ENCODE data around the gene SLC39A10. TPM values are rescaled to one million over a fixed set of nuclear protein-coding genes. Genes with fewer than 3 reads are reported as not detected.
A peak's percentile ranks its signal among the peaks of the same experiment; 100 is the strongest.
"Not testable (repeated sequence)": the region's sequence is repeated elsewhere in the genome, so short reads cannot be mapped to it uniquely, and the experiment has no call there.

SLC39A10 gene
- polyA plus RNA-seq, 6 donors from 2014 or later, result 14.8 to 24.4 (median 20.7) TPM

DNA sequence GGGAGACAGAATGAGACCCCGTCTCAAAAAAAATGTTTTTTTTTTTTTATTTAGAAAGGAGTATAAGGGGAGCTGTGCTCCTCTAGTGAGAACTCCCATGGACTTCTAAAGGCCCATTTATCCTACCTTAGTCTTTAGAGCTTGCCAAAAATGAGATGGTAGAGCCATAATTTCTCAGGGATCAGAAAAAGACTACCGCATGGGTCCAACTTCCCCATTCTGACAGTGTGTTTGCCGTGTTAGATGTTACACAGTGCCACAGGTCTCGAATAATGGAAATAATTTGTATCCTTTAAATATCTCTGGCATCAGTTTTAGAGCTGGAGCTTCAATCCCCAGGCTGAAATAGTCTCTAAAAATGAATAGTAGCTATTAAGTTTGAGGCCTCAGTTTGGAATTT lies 6.0 kb upstream of the SLC39A10 start:
- Mint-ChIP-seq H3K9me3 (no peaks in the 10 kb centered on the region), H3K4me1 (peaks cover 42 to 90% (median 72%) of the 10 kb centered on the region in 3 donors), H3K36me3 (no peaks in the 10 kb centered on the region), H3K27ac (peak overlapping the region; percentile 96 to 98 (median 98)), H3K4me3 (peak overlapping the region; percentile 56 to 91 (median 81)), H3K27me3 (no peaks in the 10 kb centered on the region)
- ATAC-seq (ENCODE audit: low read depth in 2 of 2), result no peak
- DNase-seq, result peak; percentile 10

DNA sequence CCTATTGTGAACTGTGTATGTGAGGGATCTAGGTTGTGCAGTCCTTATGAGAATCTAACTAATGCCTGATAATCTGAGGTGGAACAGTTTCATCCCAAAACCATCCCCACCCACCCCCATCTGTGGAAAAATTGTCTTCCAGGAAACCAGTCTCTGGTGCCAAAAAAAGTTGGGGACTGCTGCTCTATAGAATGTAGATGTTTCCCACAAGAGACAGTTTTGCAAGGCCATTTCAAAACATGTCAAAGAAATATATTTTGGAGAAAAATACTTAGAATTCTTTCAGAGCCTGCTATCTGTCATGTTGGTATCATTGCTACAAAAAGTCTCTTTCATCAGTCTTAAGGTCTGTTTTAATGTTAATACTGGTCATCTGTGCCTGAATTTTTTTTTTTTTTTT lies 4.1 kb upstream of the SLC39A10 start:
- no peaks in the 10 kb centered on the region for H3K27me3 Mint-ChIP-seq
- H3K4me3 Mint-ChIP-seq, result no peak overlapping the region
- no peak for ATAC-seq (ENCODE audit: low read depth in 2 of 2)
- H3K9me3 Mint-ChIP-seq, result peaks cover 0 to 3% (median 0%) of the 10 kb centered on the region in 7 donors
- peaks cover 39 to 82% (median 70%) of the 10 kb centered on the region in 3 donors for H3K4me1 Mint-ChIP-seq
- DNase-seq, result no peak
- peaks cover 0 to 9% of the 10 kb centered on the region in 2 donors for H3K36me3 Mint-ChIP-seq
- H3K27ac Mint-ChIP-seq, result peak overlapping the region in 1 of 6 donors; percentile 56

DNA sequence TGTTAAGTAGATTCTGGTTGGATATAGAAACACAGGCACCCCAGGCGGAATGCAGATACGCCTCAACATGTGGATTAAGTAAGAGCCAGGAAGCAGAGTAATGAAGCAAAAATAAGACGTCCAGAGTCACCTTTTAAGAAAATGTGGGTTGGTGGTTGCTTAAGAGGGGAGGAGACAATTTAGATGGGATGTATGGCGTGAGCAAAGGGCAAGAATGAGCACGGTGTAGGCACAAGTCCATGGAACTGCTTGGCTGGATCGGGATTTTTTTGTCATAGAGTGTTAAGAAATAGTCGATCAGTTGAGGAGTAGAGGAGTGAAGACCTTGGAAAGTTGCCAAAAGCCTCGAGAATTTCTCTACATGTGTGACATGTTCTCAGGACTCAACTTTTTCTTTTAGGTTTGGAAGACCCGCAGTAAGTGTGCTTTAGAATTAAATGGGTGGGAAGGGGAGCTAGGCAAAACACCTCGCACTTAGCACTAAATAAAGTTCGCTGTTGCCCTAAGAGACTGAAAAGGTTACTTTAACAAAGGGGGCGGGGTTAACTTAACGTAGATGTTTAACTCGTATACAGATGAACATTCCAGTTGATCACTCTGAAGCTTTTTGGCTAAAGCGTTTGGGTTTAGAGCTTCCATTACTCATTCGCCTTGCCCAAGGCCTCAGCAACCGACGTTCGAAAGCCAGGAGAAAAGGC lies 716 bp upstream of the SLC39A10 start:
- H3K27me3 Mint-ChIP-seq, result no peaks in the 10 kb centered on the region
- ATAC-seq (ENCODE audit: low read depth in 2 of 2) (peak; percentile 31 to 37), DNase-seq (no peak)
- peak overlapping the region; percentile 93 to 100 (median 99) for H3K4me3 Mint-ChIP-seq
- peaks cover 9 to 13% of the 10 kb centered on the region in 2 donors for H3K36me3 Mint-ChIP-seq
- peaks cover 0 to 3% (median 0%) of the 10 kb centered on the region in 7 donors for H3K9me3 Mint-ChIP-seq
- peaks cover 33 to 63% (median 61%) of the 10 kb centered on the region in 3 donors for H3K4me1 Mint-ChIP-seq
- peak overlapping the region; percentile 99 to 100 (median 100) for H3K27ac Mint-ChIP-seq

DNA sequence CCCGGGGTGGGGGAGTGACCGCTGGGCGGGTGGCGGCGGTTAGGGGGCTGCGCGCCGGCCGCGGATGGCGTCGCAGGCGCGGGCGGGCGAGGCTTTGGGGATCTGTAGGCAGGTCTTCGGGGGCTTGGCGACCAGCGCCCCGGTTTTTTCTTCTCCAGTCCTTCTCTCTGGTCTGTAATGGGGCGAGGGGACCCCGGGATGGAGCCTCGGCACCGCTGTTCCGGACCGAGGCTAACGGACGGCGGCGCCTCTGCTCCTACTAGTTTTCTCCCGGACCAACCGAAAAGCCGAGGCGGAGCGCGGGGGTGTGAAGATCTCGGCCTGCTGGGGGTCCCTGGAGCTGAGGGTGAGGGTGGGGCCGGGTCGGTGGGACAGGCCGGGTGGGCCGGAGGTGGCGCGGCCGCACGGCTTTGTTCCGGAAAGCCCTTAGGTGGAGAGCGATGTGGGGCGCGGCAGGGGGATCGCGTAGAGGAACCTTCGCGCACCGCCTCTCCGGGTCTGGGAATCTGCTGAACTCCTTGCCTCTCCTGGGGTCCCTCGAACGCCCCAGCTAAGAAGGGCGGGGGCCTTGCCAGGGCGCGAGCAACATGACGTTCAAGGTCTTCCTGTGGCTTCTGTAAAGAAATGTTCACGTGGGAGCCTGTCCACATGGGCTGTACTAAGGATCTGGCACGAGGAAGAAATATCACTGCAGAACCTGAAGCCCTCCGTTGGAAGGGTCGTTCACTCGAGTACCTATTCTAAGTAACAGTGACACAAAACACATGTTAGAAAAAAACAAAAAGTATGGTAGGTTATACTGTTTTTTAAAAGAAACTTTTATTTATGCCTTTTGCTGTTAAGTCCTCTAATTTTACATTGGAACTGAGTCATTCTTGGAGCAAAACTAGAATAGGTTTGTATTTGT lies 861 bp downstream of the SLC39A10 start:
- H3K36me3 Mint-ChIP-seq, result peaks cover 9 to 13% of the 10 kb centered on the region in 2 donors
- peak; percentile 71 for DNase-seq
- H3K27ac Mint-ChIP-seq, result peak overlapping the region; percentile 99 to 100 (median 99)
- H3K4me3 Mint-ChIP-seq, result peak overlapping the region; percentile 93 to 100 (median 99)
- H3K27me3 Mint-ChIP-seq, result no peaks in the 10 kb centered on the region
- H3K9me3 Mint-ChIP-seq, result peaks cover 0 to 3% (median 0%) of the 10 kb centered on the region in 7 donors
- ATAC-seq (ENCODE audit: low read depth in 2 of 2), result peak; percentile 32 to 39
- peaks cover 28 to 67% (median 54%) of the 10 kb centered on the region in 3 donors for H3K4me1 Mint-ChIP-seq

DNA sequence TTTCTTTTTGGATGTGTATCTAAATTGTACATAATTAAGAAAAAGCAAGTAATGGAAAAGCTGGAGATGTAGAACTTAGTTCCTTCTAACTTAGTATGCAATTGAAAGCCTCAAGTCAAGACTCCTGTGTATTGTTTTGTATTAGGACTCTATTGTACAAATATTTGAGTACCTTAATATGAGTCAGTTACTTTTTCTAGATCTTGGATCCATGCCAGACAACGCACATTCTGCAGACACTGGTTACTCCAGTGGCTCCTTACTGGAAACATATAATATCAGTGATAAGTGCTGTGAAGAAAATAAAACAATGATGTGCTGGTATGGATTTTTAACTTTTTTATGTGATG lies 1.5 kb downstream of the SLC39A10 start:
- peaks cover 9 to 13% of the 10 kb centered on the region in 2 donors for H3K36me3 Mint-ChIP-seq
- no peak for ATAC-seq (ENCODE audit: low read depth in 2 of 2)
- peak overlapping the region; percentile 93 to 100 (median 99) for H3K4me3 Mint-ChIP-seq
- peak overlapping the region; percentile 99 to 100 (median 99) for H3K27ac Mint-ChIP-seq
- peaks cover 32 to 66% (median 52%) of the 10 kb centered on the region in 3 donors for H3K4me1 Mint-ChIP-seq
- H3K27me3 Mint-ChIP-seq, result no peaks in the 10 kb centered on the region
- DNase-seq, result peak; percentile 7
- H3K9me3 Mint-ChIP-seq, result peaks cover 0 to 3% (median 0%) of the 10 kb centered on the region in 7 donors

DNA sequence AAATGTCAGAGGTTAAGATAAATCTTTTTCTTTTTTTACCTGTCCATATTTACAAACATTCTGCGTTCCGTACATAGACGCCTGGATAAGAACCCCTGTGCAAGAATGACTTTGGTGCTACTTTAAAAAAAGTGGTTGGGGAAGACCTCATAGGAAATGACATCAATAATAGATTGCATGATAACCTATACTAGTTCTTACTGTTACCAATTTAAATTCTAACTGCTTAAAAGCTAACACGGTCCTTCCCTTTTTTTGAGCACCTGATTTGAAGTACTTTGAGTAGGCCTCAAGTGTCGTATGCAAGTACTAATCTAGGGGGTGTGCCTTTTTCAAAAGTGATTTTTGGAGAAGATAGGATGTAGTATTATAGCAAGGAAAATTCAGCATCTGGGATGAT lies 2.1 kb downstream of the SLC39A10 start:
- H3K4me3 Mint-ChIP-seq, result peak overlapping the region; percentile 93 to 100 (median 99)
- H3K4me1 Mint-ChIP-seq, result peaks cover 35 to 63% (median 46%) of the 10 kb centered on the region in 3 donors
- ATAC-seq (ENCODE audit: low read depth in 2 of 2), result peak; percentile 30 to 34

DNA sequence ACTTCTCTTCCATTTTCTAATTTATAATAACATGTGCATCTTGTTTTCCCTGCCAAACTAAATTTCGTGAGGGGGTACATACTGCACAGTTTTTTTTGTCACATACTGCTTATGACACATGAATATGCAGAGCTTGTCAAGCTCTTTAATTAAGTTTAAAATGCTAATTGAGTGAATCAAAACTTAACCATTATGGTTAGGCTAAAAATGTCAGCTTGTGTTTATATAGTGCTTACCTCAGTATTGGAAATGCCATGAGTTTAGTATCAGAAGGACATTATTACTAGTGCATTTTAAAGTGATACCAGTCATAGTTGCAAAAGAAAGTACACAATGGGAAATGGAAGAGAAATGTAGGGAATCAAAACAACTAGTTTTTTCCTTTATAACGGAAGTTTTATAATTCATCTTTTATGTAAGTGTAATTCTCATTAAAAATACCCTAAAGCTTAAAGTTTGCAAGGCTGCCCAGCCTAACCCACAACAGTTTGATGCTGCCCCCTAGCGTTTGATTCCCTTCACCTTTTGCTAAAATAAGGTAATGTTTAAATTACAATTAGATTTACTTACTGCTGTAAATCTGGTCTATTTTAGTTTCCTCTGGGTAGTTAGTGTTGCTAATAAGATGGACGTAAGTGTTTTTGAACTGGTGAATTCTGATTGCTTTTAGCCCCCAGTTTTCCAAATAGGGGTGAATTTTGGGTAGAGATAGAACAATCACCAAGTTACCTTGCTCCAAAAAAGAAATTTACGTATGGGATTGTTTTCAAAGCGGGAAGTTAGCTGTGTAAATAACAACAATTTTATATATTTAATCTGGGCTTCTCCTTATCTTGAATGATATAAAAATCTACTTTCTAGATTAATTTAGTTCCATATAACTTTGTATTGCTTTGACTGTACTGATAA lies 3.2 kb downstream of the SLC39A10 start:
- H3K27me3 Mint-ChIP-seq, result no peaks in the 10 kb centered on the region
- DNase-seq (peak; percentile 69), ATAC-seq (ENCODE audit: low read depth in 2 of 2) (no peak)
- H3K9me3 Mint-ChIP-seq, result peaks cover 0 to 3% (median 0%) of the 10 kb centered on the region in 7 donors
- H3K27ac Mint-ChIP-seq, result peak overlapping the region; percentile 78 to 100 (median 98)
- peaks cover 9 to 13% of the 10 kb centered on the region in 2 donors for H3K36me3 Mint-ChIP-seq
- peaks cover 35 to 60% (median 51%) of the 10 kb centered on the region in 3 donors for H3K4me1 Mint-ChIP-seq
- peak overlapping the region; percentile 93 to 100 (median 99) for H3K4me3 Mint-ChIP-seq

More for the DNA sequence above, 2.1 kb downstream of the SLC39A10 start:
- H3K27me3 Mint-ChIP-seq, result no peaks in the 10 kb centered on the region
- peak overlapping the region; percentile 96 to 100 (median 99) for H3K27ac Mint-ChIP-seq
- H3K9me3 Mint-ChIP-seq, result peaks cover 0 to 3% (median 0%) of the 10 kb centered on the region in 7 donors
- DNase-seq, result peak; percentile 63
- peaks cover 9 to 13% of the 10 kb centered on the region in 2 donors for H3K36me3 Mint-ChIP-seq

DNA sequence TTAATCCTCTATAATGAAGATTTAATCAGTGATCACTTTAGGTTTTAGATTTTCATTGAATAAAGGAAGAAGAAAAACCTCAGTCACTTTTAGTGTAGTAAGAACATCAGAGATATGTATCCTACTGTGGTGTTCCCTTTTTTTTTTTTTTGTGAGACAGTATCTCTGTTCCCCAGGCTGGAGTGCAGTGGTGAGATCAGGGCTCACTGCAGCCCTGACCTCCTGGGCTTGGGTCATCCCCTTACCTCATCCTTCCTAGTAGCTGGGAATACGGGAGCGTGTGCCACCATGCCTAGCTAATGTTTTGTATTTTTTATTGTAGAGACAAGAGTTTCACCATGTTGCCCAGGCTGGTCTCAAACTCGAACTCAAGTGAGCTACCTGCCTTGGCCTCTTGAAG lies 5.1 kb downstream of the SLC39A10 start:
- DNase-seq (no peak), ATAC-seq (ENCODE audit: low read depth in 2 of 2) (no peak)
- Mint-ChIP-seq H3K9me3 (peaks cover 0 to under 1% (median 0%) of the 10 kb centered on the region in 7 donors), H3K4me1 (peaks cover 34 to 63% (median 53%) of the 10 kb centered on the region in 3 donors), H3K36me3 (peaks cover 4 to 13% of the 10 kb centered on the region in 2 donors), H3K27me3 (no peaks in the 10 kb centered on the region), H3K27ac (peak overlapping the region in 5 of 6 donors; percentile 26 to 82 (median 65)), H3K4me3 (no peak overlapping the region)

DNA sequence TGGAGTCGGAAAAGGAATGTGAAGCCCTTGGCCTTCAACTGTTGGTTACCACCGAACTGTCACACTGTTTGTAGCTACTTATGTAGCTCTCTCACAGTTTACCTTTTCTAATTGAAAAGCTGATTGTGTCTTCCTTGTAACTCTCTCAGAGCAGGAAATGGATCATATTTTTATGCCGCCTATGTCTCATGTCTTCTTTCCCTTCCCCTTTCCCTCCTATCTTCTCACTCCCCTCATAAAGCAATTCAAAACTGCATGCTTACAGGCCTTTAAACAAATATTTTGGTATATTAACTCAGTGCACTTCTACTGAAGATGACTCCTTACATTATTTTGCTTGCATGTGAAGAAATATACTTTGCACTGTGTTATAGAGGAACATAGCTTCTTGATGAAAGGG lies 6.0 kb downstream of the SLC39A10 start:
- H3K4me3 Mint-ChIP-seq, result peak overlapping the region in 1 of 8 donors; percentile 2
- H3K27ac Mint-ChIP-seq, result peak overlapping the region; percentile 22 to 83 (median 58)
- no peaks in the 10 kb centered on the region for H3K9me3 Mint-ChIP-seq
- ATAC-seq (ENCODE audit: low read depth in 2 of 2), result no peak
- no peaks in the 10 kb centered on the region for H3K27me3 Mint-ChIP-seq
- no peak for DNase-seq
- peaks cover 35 to 68% (median 53%) of the 10 kb centered on the region in 3 donors for H3K4me1 Mint-ChIP-seq
- peaks cover 0 to 12% of the 10 kb centered on the region in 2 donors for H3K36me3 Mint-ChIP-seq

DNA sequence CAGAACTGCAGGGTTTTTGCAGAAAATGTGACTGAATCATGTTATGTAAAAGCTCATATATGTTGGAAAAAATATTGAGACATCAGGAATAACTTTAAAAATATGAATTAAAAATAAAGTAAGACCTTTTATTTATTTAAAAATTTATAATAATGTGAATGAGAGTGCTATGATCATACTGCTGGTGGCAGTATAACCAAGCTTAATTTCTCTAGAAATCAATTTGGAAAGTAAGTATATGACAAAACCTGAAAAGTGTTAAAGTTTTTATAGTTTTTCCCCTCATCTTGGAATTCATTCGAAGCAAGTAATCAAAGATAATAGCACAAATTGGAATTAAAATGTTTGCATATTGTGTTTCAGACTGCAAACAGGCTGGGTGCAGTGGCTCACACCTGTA lies 7.5 kb downstream of the SLC39A10 start:
- Mint-ChIP-seq H3K27ac (peak overlapping the region in 4 of 6 donors; percentile 53 to 89 (median 80)), H3K4me3 (no peak overlapping the region)
- no peak for DNase-seq

DNA sequence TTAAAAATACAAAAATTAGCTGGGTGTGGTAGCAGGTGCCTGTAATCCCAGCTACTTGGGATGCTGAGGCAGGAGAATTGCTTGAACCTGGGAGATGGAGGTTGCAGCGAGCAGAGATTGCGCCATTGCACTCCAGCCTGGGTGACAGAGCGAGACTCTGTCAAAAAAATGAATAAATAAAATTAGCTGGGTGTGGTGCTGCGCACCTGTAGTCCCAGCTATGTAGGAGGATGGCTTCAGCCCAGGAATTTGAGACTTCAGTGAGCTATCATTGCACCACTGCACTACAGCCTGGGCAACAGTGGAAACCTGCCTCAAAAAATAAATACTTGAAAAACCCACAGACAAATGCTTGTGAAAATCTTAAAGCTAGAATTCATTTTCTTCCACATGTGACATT lies 8.1 kb downstream of the SLC39A10 start:
- H3K4me3 Mint-ChIP-seq; H3K9me3 Mint-ChIP-seq; H3K36me3 Mint-ChIP-seq; DNase-seq; ATAC-seq (ENCODE audit: low read depth in 2 of 2); H3K27me3 Mint-ChIP-seq: not testable (repeated sequence)
- Mint-ChIP-seq H3K4me1 (peaks cover 29 to 69% (median 39%) of the 10 kb centered on the region in 3 donors), H3K27ac (peak overlapping the region in 4 of 6 donors; percentile 53 to 89 (median 80))

More for the DNA sequence above, 7.5 kb downstream of the SLC39A10 start:
- Mint-ChIP-seq H3K36me3 (peaks cover 0 to under 1% of the 10 kb centered on the region in 2 donors), H3K9me3 (no peaks in the 10 kb centered on the region), H3K27me3 (no peaks in the 10 kb centered on the region), H3K4me1 (peaks cover 34 to 73% (median 45%) of the 10 kb centered on the region in 3 donors)
- no peak for ATAC-seq (ENCODE audit: low read depth in 2 of 2)

DNA sequence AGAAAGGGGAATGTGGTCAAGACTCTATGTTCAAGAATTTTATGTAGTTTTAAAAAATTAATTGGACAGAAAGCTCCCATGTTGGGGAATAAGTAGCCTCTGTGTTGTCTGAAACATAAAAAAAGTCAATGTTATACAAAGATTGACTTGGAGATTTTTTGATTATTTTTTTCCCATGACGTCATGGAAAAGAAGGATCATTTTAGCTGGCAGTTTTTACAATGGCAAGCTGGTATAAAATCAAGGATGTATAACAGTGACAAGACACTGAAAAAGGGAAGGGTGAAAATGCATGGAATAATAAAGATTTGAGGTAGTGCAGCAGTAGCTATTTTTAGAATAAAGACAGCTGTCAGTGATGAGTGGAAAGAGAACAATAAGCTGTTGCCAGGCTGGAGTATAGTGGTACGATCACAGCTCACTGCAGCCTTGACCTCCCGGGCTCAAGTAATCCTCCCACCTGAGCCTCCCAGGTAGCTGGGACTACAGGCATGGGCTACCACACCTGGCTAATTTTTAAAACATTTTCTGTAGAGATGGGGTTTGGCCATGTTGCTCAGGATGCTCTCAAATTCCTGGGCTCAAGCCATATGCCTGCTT lies 9.2 kb downstream of the SLC39A10 start:
- Mint-ChIP-seq H3K36me3 (no peaks in the 10 kb centered on the region), H3K27me3 (no peaks in the 10 kb centered on the region), H3K4me1 (peaks cover 25 to 65% (median 42%) of the 10 kb centered on the region in 3 donors), H3K4me3 (no peak overlapping the region), H3K27ac (peak overlapping the region in 5 of 6 donors; percentile 46 to 94 (median 84)), H3K9me3 (no peaks in the 10 kb centered on the region)
- ATAC-seq (ENCODE audit: low read depth in 2 of 2), result no peak
- no peak for DNase-seq
